GM21423 (cell line): ENCODE measurements around the gene CEND1.

Source experiments
- ATAC-seq: cut with Tn5 transposase; IDR thresholded peaks from one replicate; pipeline ENCODE4 v1.9.1; 2021; ENCODE audit warnings: mild to moderate bottlenecking, moderate library complexity; ENCODE audit not compliant: unreplicated experiment

The CEND1 gene

DNA sequence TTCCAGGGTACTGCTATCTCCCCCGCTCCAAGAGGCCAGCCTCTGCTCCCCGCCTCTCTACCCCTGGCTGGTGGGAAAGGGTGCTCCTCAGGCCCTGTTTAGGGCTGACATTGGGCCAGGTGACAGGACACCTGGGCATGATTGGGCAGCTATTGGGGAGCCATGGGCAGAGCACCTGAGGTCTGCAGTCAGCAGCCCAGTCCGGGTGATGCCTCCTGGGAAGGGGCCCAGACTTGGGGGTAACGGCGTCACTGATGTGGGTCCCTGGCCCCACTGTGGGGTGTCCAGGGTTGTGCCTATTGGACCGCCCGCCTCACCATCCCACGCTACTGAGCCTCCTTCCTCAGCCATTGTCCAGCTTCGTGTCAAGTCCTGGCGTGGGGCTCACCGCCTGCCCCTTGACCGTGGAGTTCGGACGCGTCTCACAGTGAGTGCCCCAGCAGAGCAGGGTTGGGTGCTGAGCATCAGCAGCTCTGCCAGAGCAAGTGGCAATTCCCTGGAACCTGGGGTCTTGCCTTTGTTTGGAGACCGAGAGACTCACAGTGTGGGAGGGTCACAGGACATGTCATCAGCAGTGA is 9.8 kb downstream of the CEND1 start:
- no peak for ATAC-seq

DNA sequence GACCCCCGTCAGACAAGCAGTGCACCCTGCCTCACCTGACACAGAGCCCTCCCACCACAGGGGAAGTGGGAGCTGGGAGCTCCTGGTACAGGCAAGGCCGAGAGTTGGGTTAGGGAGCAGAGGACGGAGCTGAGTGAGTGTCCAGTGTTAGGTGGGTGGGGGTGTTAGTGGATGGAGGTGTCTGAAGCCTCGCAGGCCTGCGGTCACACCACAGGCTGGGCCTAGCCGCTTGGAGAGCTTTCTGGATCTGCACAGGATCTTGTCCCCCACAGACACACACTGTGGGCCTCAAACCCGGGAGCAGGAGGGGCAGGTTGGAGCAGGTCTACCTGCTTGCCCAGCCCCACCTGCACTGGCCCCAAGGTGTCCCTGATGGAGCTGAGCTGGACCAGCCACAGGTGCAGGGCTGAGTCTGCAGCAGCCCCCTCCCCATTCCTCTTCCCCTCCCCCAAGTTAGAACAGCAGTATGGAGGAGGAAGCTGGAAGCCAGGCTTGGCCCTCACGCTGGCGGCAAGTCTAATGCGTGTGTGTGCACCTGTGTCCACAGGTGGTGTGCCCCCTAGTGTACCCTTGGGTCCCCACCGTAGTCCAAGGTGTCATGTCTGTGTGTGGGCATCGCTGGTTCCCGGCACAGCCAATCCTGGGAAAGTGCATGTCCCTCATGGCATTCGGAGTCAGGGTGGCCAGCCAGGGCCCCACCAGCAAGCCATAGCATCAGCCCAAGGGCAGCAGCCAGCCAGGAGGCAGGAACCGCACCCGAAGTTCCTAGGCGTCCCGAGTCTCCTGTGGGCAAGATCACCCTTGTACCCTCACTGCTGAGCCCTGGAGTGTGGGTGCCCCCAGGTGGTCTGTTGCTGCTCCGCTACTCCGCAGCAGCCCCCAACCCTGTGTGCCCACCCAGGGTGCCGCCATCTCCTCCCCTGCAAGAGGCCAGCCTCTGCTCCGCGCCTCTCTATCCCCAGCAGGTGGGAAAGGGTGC is 10.6 kb downstream of the CEND1 start:
- ATAC-seq, result no peak

GRCh38 chr11:777288-778255 is 12.3 kb downstream of the CEND1 start, which contains the start of gene GATD1:
Gene GATD1, minus strand, starts transcription at chr11:777487. Its CDS starts 25 bp downstream, at chr11:777462.
- ATAC-seq, result peak; percentile 82

GRCh38 chr11:776561-777287 is 13.2 kb downstream of the CEND1 start:
- peak; percentile 16 for ATAC-seq

GRCh38 chr11:776263-776560 is 13.7 kb downstream of the CEND1 start:
- no peak for ATAC-seq

DNA sequence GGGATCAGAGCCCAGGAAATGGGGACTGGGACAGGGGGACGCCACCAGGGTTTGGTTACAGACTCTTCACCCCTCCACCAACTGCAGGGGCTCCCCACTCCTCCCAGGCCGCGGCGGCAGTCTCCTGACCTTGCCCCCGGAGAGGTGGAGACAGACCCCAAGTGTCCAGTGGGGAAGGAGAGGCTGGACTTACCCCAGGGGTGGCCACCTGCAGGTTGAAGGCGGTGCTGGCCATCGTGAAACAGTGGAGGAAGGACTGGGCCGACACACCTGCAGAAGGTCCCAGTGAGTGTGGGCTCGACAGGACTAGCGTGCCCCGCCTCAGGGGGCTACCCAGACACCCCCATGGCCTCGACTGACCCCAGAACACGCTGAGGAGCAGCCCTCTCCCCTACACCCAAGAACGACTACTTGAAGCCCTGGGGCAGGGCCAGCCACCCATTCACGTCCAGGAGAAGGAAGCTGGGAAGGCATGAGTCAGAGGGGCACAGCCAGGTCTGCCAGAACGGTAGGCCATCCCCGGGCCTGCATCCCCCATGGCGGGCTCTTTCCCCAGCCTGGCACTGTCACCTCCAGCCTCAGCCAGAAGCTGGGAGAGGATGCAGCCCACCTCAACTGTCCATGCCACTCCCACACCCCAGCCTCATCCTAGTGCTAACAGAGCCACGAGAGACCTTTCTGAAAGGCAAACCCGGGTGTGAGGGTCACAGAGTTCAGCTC is 14.9 kb downstream of the CEND1 start:
- ATAC-seq, result no peak

DNA sequence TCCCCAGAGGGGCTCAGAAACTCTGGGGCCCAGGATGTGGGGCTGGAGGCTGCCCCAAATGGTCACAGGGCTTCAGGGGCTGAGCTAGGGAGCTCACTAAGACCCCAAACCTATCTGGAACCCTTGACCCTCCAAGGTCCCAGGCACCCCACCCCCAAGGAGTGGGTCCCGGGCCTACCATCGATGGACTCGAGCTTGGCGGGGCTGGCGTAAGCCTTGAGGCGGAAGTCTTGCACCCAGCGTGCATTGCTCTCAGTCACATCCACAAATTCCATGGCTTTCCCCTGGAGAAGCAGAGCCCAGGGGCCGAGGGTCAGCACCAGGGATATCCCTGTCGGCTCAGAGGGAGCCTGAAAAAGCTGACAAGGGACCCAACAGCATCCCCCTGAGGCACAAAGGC is 16.1 kb downstream of the CEND1 start:
- no peak for ATAC-seq

DNA sequence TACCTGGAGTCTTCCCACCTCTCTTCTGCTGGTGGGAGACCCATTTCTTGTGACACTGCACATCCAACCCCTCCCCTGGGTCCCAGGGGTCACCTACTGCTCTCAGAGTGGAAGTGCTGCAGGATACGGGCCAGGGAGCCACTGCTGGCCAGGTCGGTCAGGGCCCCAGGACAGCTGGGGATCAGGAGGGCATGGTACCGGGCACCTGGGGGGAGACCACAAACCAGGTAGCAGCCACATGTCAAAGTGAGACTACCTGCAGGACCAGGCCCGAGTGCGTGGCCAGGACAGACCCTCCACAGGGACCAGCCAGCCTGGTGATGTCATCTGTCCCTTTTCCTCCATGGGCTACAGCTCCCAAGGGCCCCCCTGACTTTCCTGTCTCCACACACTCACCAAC is 16.5 kb downstream of the CEND1 start:
- ATAC-seq, result no peak

DNA sequence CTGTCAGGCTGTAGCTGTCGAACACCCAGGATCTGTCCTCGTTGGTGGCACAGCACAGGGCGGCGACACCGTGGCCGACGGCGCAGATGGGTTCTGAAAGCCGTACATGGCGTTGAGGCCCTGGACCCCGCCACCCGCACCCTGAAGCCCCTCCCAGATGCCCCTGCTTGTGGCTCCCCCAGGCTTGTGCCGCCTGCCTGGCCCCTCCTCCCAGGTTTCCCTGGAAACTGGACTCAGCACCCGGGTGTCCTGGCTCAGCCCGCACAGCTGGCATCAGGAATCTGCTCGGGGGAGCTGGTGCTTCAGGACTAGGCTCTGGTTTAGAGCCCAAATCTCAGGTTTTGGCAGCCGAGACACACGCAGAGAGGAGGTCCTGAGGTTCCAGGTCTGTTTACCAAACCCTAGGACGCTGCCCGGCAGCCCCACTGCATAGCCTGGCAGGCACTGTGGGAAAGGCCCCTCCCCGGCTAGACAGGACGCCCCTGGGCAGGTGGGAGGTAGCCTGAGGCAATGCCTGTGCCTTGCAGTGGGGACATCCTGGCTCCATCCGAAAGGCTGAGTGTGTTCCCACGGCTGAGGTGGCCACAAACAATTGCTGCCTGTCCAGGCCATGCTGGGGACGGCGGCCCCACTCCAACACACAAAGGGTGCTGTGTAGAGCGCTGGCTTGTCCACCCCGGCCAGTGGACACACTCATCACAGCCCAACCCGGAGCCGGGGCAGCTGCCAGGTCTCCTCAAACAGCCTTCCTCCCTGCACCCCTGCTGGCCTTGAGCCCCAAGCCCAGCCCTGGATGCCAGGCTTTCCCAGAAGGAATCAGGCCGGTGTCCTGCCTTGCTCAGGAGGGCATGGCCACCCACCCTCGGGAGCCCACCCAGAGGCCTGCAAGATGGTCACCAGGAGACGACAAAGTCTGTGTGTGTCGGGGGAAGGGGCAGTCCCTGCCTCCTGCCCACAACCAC is 17.2 kb downstream of the CEND1 start:
- no peak for ATAC-seq

DNA sequence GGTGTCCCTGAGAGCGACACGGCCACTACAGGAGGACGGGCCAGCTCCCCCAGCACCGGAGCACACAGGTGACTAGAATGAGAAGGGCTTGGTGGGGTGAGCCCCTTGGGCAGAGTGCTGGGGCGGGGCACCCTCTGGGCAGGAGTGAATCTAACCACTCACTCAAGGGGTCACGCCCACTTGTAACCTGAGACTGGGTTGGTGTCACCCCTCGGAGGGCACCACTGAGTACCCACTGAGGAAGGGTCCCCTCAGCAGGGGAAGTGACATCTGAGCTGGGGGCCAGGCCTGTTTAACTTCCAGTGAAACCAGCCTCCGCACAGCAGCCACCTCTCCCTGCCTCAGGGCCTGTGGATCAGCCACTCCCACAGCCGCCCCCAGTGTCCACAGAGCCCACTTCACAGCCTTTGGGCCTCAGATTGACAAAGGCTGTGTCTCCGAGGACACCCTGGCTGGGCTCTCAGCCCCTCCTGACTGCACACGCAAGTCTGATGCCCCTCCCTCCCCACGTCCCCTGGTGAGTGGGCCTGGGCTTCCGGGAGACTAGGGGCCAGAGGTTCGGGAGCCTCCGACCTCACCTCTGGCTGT is 18.2 kb downstream of the CEND1 start:
- ATAC-seq, result no peak

DNA sequence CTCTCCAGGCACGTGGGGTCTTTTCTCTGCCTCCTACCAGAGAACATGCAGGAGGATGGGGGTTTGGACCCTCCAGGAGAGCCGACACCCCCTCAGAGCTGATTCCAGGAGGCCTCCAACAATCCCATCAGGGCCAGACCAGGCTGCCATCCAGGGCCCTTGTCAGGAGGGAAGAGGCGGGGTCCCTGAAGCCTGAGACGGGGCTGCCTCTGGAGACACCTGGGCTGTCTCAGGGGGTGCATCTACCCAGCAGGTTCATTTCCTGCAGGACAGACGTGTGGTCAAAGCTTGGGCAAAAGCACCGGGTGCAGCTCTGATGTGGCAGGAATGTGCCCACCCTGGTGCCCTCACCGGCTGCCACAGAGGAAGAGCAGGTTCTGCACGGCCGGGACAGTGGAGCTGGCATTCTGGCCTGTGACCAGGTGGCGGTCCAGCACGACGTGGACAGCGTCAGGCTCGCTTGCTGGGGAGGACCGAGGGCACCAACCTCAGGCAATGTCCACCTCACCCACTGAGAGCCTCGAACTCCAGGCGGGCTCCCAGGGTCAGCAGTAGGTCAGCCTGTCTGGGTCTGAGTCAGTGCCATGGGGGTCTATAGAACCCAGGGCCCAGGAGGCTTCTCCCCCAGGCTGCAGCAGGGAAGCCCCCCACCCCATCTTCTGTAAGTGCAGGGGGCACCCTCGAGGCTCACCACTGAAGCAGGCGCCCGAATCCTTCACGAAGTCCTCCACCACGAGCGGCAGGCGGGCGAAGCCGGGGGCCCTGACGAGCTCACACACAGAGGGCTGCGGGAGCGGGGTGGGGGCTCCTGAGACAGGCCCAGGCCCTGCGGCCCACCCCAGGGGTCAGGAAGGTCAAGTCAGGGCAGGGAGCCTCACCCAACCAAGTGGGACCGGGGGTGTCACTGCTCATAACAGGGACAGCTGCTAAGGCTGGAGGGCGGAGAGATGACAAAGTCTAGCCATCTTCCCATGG is 19.0 kb downstream of the CEND1 start:
- ATAC-seq, result no peak

- no peak for ATAC-seq
Observed at GRCh38 chr11:769887-770641, 19.8 kb downstream of the CEND1 start.

DNA sequence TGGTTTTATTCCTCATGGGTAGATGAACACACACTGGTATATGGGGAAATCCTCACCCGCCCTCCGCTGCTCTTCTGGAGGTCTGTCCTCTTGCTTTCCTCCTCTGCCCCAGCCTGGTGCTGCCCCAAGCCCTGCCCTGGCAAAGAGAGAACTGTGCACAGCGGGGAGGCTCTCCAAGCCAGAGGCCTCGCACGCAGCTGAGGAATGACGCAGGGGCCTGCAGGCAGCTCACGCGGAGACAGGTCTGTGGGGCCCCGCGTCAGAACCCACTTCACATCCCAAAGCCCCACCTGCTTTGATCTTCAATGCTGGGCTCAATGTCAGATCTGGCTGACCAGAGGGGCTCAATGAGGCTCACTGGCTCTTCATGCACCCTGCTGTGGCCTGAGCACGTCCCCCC is 22.7 kb downstream of the CEND1 start:
- no peak for ATAC-seq

DNA sequence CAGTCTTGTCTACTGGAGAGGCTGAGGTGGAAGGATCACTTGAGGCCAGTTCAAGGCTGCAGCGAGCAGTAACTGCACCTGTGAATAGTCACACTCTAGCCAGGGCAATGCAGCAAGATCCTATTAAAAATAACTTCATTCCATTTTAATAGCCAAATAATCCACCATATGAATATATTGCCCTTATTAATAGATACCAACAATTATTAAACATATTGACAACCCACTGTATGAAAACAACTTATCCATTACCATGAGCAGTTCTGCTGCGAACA is 23.0 kb downstream of the CEND1 start:
- ATAC-seq, result no peak

GRCh38 chr11:766106-766935 is 23.6 kb downstream of the CEND1 start:
- no peak for ATAC-seq

GRCh38 chr11:765802-766091 is 24.1 kb downstream of the CEND1 start:
- no peak for ATAC-seq
